ENCODE measurements around the gene CDX2.

GRCh38 chr13:27973291-27973690 is 4.2 kb upstream of the CDX2 start:
- TF ChIP-seq EP300 (IDR thresholded peaks at IDR 0.05; ENCODE audit: low read depth) = no peak
- TF ChIP-seq, protein P1, sequence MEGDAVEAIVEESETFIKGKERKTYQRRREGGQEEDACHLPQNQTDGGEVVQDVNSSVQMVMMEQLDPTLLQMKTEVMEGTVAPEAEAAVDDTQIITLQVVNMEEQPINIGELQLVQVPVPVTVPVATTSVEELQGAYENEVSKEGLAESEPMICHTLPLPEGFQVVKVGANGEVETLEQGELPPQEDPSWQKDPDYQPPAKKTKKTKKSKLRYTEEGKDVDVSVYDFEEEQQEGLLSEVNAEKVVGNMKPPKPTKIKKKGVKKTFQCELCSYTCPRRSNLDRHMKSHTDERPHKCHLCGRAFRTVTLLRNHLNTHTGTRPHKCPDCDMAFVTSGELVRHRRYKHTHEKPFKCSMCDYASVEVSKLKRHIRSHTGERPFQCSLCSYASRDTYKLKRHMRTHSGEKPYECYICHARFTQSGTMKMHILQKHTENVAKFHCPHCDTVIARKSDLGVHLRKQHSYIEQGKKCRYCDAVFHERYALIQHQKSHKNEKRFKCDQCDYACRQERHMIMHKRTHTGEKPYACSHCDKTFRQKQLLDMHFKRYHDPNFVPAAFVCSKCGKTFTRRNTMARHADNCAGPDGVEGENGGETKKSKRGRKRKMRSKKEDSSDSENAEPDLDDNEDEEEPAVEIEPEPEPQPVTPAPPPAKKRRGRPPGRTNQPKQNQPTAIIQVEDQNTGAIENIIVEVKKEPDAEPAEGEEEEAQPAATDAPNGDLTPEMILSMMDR (IDR thresholded peaks at IDR 0.05) = no peak
- no peak for TF ChIP-seq POLR2A (IDR thresholded peaks at IDR 0.05)
- no peak for TF ChIP-seq POLR2AphosphoS5 (IDR thresholded peaks at IDR 0.05)
